ENCODE measurements around the gene ADAM12.

The ADAM12 gene

GRCh38 chr10:125984346-125984745 lies 403.9 kb downstream of the ADAM12 start:
- Histone ChIP-seq H3K36me3 (ENCODE audit: insufficient read depth, low read length) (no peaks in the 10 kb centered on the region), H3K27me3 (ENCODE audit: insufficient read depth, low read length, poor library complexity, severe bottlenecking) (no peaks in the 10 kb centered on the region), H3F3A (ENCODE audit: low read depth) (no peaks in the 10 kb centered on the region), H2AFZ (ENCODE audit: low read length) (no peak overlapping the region), H3K4me1 (ENCODE audit: insufficient read depth, low read length, poor library complexity, severe bottlenecking) (no peaks in the 10 kb centered on the region), H3K79me2 (ENCODE audit: insufficient read depth, low read length) (no peaks in the 10 kb centered on the region), H4K20me1 (ENCODE audit: insufficient read depth, low read length, poor library complexity, severe bottlenecking) (no peaks in the 10 kb centered on the region), H3K4me3 (ENCODE audit: low read length, poor library complexity, severe bottlenecking) (no peak overlapping the region), H3K9me3 (ENCODE audit: insufficient read depth, low read depth, low read length) (no peaks in the 10 kb centered on the region), H3K9me2 (replicated peaks; ENCODE audit: low read depth, low read length) (no peaks in the 10 kb centered on the region), H3K9ac (ENCODE audit: low read depth, low read length, poor library complexity, severe bottlenecking) (no peak overlapping the region), H3K4me2 (ENCODE audit: low read depth, low read length, poor library complexity, severe bottlenecking) (no peak overlapping the region)
- TF ChIP-seq CTCF (conservative IDR thresholded peaks at IDR 0.05; ENCODE audit: low read length), result no peak
- no peak for TF ChIP-seq EZH2phosphoT487 (IDR thresholded peaks at IDR 0.05; ENCODE audit: borderline replicate concordance)

GRCh38 chr10:125983656-125984055 lies 404.6 kb downstream of the ADAM12 start:
- no peaks in the 10 kb centered on the region for H3K4me1 ChIP-seq (ENCODE audit: insufficient read depth, low read length, poor library complexity, severe bottlenecking)
- TF ChIP-seq CTCF (conservative IDR thresholded peaks at IDR 0.05; ENCODE audit: low read length), result no peak
- TF ChIP-seq EZH2phosphoT487 (IDR thresholded peaks at IDR 0.05; ENCODE audit: borderline replicate concordance), result no peak
- no peak overlapping the region for H3K4me2 ChIP-seq (ENCODE audit: low read depth, low read length, poor library complexity, severe bottlenecking)
- no peaks in the 10 kb centered on the region for H3K9me3 ChIP-seq (ENCODE audit: insufficient read depth, low read depth, low read length)
- no peak overlapping the region for H3K9ac ChIP-seq (ENCODE audit: low read depth, low read length, poor library complexity, severe bottlenecking)
- no peaks in the 10 kb centered on the region for H4K20me1 ChIP-seq (ENCODE audit: insufficient read depth, low read length, poor library complexity, severe bottlenecking)
- H3K79me2 ChIP-seq (ENCODE audit: insufficient read depth, low read length), result no peaks in the 10 kb centered on the region
- H3F3A ChIP-seq (ENCODE audit: low read depth), result no peaks in the 10 kb centered on the region
- no peaks in the 10 kb centered on the region for H3K9me2 ChIP-seq (replicated peaks; ENCODE audit: low read depth, low read length)
- H3K4me3 ChIP-seq (ENCODE audit: low read length, poor library complexity, severe bottlenecking), result no peak overlapping the region
- no peak overlapping the region for H2AFZ ChIP-seq (ENCODE audit: low read length)
- H3K27me3 ChIP-seq (ENCODE audit: insufficient read depth, low read length, poor library complexity, severe bottlenecking), result no peaks in the 10 kb centered on the region
- no peaks in the 10 kb centered on the region for H3K36me3 ChIP-seq (ENCODE audit: insufficient read depth, low read length)

GRCh38 chr10:125983161-125983560 lies 405.1 kb downstream of the ADAM12 start:
- Histone ChIP-seq H4K20me1 (ENCODE audit: insufficient read depth, low read length, poor library complexity, severe bottlenecking) (no peaks in the 10 kb centered on the region), H3F3A (ENCODE audit: low read depth) (no peaks in the 10 kb centered on the region), H3K36me3 (ENCODE audit: insufficient read depth, low read length) (no peaks in the 10 kb centered on the region), H3K9ac (ENCODE audit: low read depth, low read length, poor library complexity, severe bottlenecking) (no peak overlapping the region), H3K4me1 (ENCODE audit: insufficient read depth, low read length, poor library complexity, severe bottlenecking) (no peaks in the 10 kb centered on the region), H3K9me3 (ENCODE audit: insufficient read depth, low read depth, low read length) (no peaks in the 10 kb centered on the region), H2AFZ (ENCODE audit: low read length) (no peak overlapping the region), H3K4me2 (ENCODE audit: low read depth, low read length, poor library complexity, severe bottlenecking) (no peak overlapping the region), H3K9me2 (replicated peaks; ENCODE audit: low read depth, low read length) (no peaks in the 10 kb centered on the region), H3K4me3 (ENCODE audit: low read length, poor library complexity, severe bottlenecking) (no peak overlapping the region), H3K27me3 (ENCODE audit: insufficient read depth, low read length, poor library complexity, severe bottlenecking) (no peaks in the 10 kb centered on the region), H3K79me2 (ENCODE audit: insufficient read depth, low read length) (no peaks in the 10 kb centered on the region)
- TF ChIP-seq EZH2phosphoT487 (IDR thresholded peaks at IDR 0.05; ENCODE audit: borderline replicate concordance), result no peak
- TF ChIP-seq CTCF (conservative IDR thresholded peaks at IDR 0.05; ENCODE audit: low read length), result no peak

All from Loucy (cell line).